Left ventricle myocardium inferior (tissue), 1 donor: Measurements from ENCODE around the gene PIF1. TPM values are rescaled to one million over a fixed set of nuclear protein-coding genes. Genes with fewer than 3 reads are reported as not detected.

ENCODE experiments used
- DNase-seq: peaks from one replicate; pipeline ENCODE4 v3.0.0-alpha.2; 2020
- H3K27ac ChIP-seq: fragments of 200-600 bp; replicated peaks from 2 replicates; pipeline ENCODE4 v1.8.0; 2021
- H3K27me3 ChIP-seq: fragments of 200-600 bp; 2 replicates; pipeline ENCODE4 v1.8.0; 2021; ENCODE audit warnings: low read depth
- H3K36me3 ChIP-seq: fragments of 200-600 bp; 2 replicates; pipeline ENCODE4 v1.8.0; 2021
- H3K4me1 ChIP-seq: fragments of 200-600 bp; 2 replicates; pipeline ENCODE4 v1.8.0; 2021
- H3K4me3 ChIP-seq: fragments of 200-600 bp; 2 replicates; pipeline ENCODE4 v1.8.0; 2021; ENCODE audit warnings: mild to moderate bottlenecking, moderate library complexity
- H3K9me3 ChIP-seq: fragments of 200-600 bp; replicated peaks from 2 replicates; pipeline ENCODE4 v1.8.0; 2021
- CTCF ChIP-seq: fragments of 200-600 bp; IDR thresholded peaks from 2 replicates; pipeline ENCODE4 v1.8.0; 2021; ENCODE audit warnings: antibody characterized with exemption, mild to moderate bottlenecking, borderline replicate concordance
- intact Hi-C: fragments of 100-400 bp; cut with micrococcal nuclease; formaldehyde crosslinking; loops from one replicate; pipeline ENCODE4 v1.11.0; 2022
- total RNA-seq: library from RNA; stranded (reverse); fragmentation: NEBNext Ultra II Directional; extraction: Animal tissue kit (Norgen Biotek cat#: 25700); gene quantifications from one replicate; pipeline ENCODE4 v1.2.1, GENCODE V29; 2021
- donor health status: DM: no; HTN: yes; CAD: no; lungs with severe emphysema.

Gene PIF1
- total RNA-seq, 1 donor from 2014 or later: 0.41 TPM

- Histone ChIP-seq H3K4me1 (peaks cover 16% of the 10 kb centered on the region), H3K4me3 (no peak overlapping the region), H3K27ac (peak overlapping the region; percentile 7), H3K9me3 (no peaks in the 10 kb centered on the region), H3K36me3 (no peaks in the 10 kb centered on the region), H3K27me3 (peaks cover 12% of the 10 kb centered on the region)
- DNase-seq: no peak
- TF ChIP-seq CTCF: no peak
- intact Hi-C loops: no loop called here
These were observed 12.4 kb downstream of the PIF1 start for GRCh38 chr15:64813075-64813474.

- H3K27me3 ChIP-seq: peaks cover 21% of the 10 kb centered on the region
- H3K27ac ChIP-seq: no peak overlapping the region
- H3K36me3 ChIP-seq: no peaks in the 10 kb centered on the region
- intact Hi-C loops: no loop called here
- H3K4me1 ChIP-seq: peaks cover 22% of the 10 kb centered on the region
- no peak overlapping the region for H3K4me3 ChIP-seq
- no peak for TF ChIP-seq CTCF
- H3K9me3 ChIP-seq: no peaks in the 10 kb centered on the region
- DNase-seq: no peak
These were observed 14.7 kb downstream of the PIF1 start for GRCh38 chr15:64810497-64811326.

GRCh38 chr15:64809649-64810496 lies 15.6 kb downstream of the PIF1 start:
- Histone ChIP-seq H3K27me3 (peaks cover 21% of the 10 kb centered on the region), H3K27ac (no peak overlapping the region), H3K9me3 (no peaks in the 10 kb centered on the region)

GRCh38 chr15:64808785-64809453 lies 16.5 kb downstream of the PIF1 start:
- TF ChIP-seq CTCF: no peak
- no peak overlapping the region for H3K4me3 ChIP-seq
- intact Hi-C loops: loop anchor here (5.0 kb wide), 1 partner anchor 77 kb away; no protein-coding TSS in a partner anchor
- H3K36me3 ChIP-seq: no peaks in the 10 kb centered on the region
- H3K4me1 ChIP-seq: peaks cover 28% of the 10 kb centered on the region
- H3K9me3 ChIP-seq: no peaks in the 10 kb centered on the region
- H3K27me3 ChIP-seq: peaks cover 21% of the 10 kb centered on the region
- no peak for DNase-seq
- no peak overlapping the region for H3K27ac ChIP-seq

More at GRCh38 chr15:64809649-64810496, 15.6 kb downstream of the PIF1 start:
- peak; percentile 92 for TF ChIP-seq CTCF
- Histone ChIP-seq H3K36me3 (no peaks in the 10 kb centered on the region), H3K4me1 (peaks cover 22% of the 10 kb centered on the region), H3K4me3 (no peak overlapping the region)
- DNase-seq: peak; percentile 83
- intact Hi-C loops: loop anchor here (5.0 kb wide), 1 partner anchor 78 kb away; no protein-coding TSS in a partner anchor

- intact Hi-C loops: loop anchor here (5.0 kb wide), 1 partner anchor 75 kb away; no protein-coding TSS in a partner anchor
- no peak overlapping the region for H3K4me3 ChIP-seq
These were observed 17.7 kb downstream of the PIF1 start for GRCh38 chr15:64807751-64808222.

More at GRCh38 chr15:64807751-64808222, 17.7 kb downstream of the PIF1 start:
- Histone ChIP-seq H3K36me3 (no peaks in the 10 kb centered on the region), H3K27me3 (peaks cover 21% of the 10 kb centered on the region), H3K9me3 (no peaks in the 10 kb centered on the region), H3K4me1 (peaks cover 27% of the 10 kb centered on the region), H3K27ac (peak overlapping the region; percentile 30)
- no peak for DNase-seq
- no peak for TF ChIP-seq CTCF
